Spinal cord (tissue), 10 donors: ENCODE data around the gene NEK10. TPM values are rescaled to one million over a fixed set of nuclear protein-coding genes. Genes with fewer than 3 reads are reported as not detected.

Source experiments
- DNase-seq, 6 donors: peaks; one replicate each; pipeline versions ENCODE4 v3.0.0 to v3.0.0-alpha.2; 2013 to 2015; ENCODE audit warnings: low spot score in 6 of 6, low read depth in 4 of 6
- H3K27ac ChIP-seq: one replicate; pipeline ENCODE4 v1.5.1; 2013; ENCODE audit warnings: low read depth, low read length, control low read depth
- H3K27me3 ChIP-seq: one replicate; pipeline ENCODE4 v1.6.1; 2013; ENCODE audit warnings: low read length; ENCODE audit not compliant: control insufficient read depth, insufficient read depth
- H3K36me3 ChIP-seq: one replicate; pipeline ENCODE4 v1.6.1; 2013; ENCODE audit warnings: low read length; ENCODE audit not compliant: control insufficient read depth, insufficient read depth
- H3K4me1 ChIP-seq: one replicate; pipeline ENCODE4 v1.6.1; 2013; ENCODE audit warnings: low read length; ENCODE audit not compliant: control insufficient read depth, insufficient read depth
- H3K4me3 ChIP-seq: one replicate; pipeline ENCODE4 v1.5.1; 2013; ENCODE audit warnings: low read depth, low read length, control low read depth
- H3K9me3 ChIP-seq: one replicate; pipeline ENCODE4 v1.6.1; 2013; ENCODE audit warnings: low read length; ENCODE audit not compliant: control insufficient read depth, insufficient read depth
- WGBS: methylation state at CpG from one replicate; pipeline ENCODE4 v1.1.5; 2013; ENCODE audit warnings: missing lambda C conversion rate; ENCODE audit not compliant: insufficient coverage; 5-methylcytosine and 5-hydroxymethylcytosine counted together
- polyA plus RNA-seq, 2 donors: library from polyadenylated mRNA; unstranded; fragments of 120-200 nt; gene quantifications; one replicate each; pipeline ENCODE4 v1.2.1, GENCODE V29; 2013; ENCODE audit not compliant: insufficient read length in 2 of 2
- total RNA-seq, 2 donors: library from RNA; depleted of rRNA in 1 of 2; stranded (reverse); fragments of 120-200 nt in 1 of 2; fragments of >200 nt in 1 of 2; gene quantifications; one replicate each; pipeline versions ENCODE4 v1.2.3 to v1.2.4, GENCODE V29; 2013 to 2014
- donor health status: healthy.

Gene NEK10
- total and polyA plus RNA-seq, 4 donors: 6.1 to 33.1 (median 10.6) TPM

DNA sequence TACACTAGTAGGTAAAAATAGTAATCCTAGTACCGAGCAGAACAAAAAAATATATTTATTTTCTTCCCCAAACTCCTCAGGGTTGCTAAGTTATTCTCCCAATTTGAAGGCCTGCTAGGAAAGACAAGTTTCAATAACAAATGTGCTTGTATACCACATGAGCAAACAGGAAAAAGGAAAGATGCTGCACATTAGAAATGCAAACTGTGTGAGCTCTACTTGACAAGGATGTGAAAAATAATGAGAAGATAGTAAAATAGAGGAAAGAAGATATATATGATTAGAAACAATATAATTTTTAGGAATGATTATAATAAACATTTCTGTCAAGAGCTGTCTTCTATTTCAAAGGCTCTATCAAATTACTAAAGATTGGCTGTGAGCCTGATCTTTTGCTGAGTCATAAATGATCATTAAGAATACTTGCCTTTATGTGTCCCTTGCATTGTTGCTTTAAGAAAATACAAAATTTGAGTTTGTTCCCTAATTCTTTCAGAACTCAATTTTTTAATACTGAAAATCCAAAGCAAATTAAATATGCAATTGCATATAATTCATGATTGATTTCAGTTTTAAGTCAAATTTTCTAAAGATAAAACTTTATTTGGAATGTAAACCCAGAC lies 174.2 kb downstream of the NEK10 start:
- no peaks in the 10 kb centered on the region for H3K36me3 ChIP-seq
- DNase-seq: no peak
- H3K4me1 ChIP-seq: no peaks in the 10 kb centered on the region
- WGBS: no CpG with 5 or more reads among the region's 1 CpG
- no peak overlapping the region for H3K4me3 ChIP-seq
- H3K27ac ChIP-seq: no peak overlapping the region
- no peaks in the 10 kb centered on the region for H3K9me3 ChIP-seq
- no peaks in the 10 kb centered on the region for H3K27me3 ChIP-seq

- Histone ChIP-seq H3K27me3 (no peaks in the 10 kb centered on the region), H3K4me3 (no peak overlapping the region), H3K4me1 (no peaks in the 10 kb centered on the region), H3K36me3 (no peaks in the 10 kb centered on the region), H3K27ac (no peak overlapping the region), H3K9me3 (no peaks in the 10 kb centered on the region)
- WGBS: 90% methylated on average over 1 of the region's 2 CpGs
- DNase-seq: no peak
Observed at GRCh38 chr3:27193056-27193455, 176.1 kb downstream of the NEK10 start.

GRCh38 chr3:27186013-27186412 lies 183.2 kb downstream of the NEK10 start:
- no peaks in the 10 kb centered on the region for H3K9me3 ChIP-seq
- 94% methylated on average over 3 of the region's 5 CpGs for WGBS
- H3K27ac ChIP-seq: no peak overlapping the region
- no peaks in the 10 kb centered on the region for H3K27me3 ChIP-seq
- H3K36me3 ChIP-seq: no peaks in the 10 kb centered on the region
- H3K4me1 ChIP-seq: no peaks in the 10 kb centered on the region
- DNase-seq: no peak
- no peak overlapping the region for H3K4me3 ChIP-seq

GRCh38 chr3:27185231-27185989 lies 183.8 kb downstream of the NEK10 start:
- no peaks in the 10 kb centered on the region for H3K27me3 ChIP-seq
- no peak overlapping the region for H3K27ac ChIP-seq
- no peaks in the 10 kb centered on the region for H3K36me3 ChIP-seq
- WGBS: 100% methylated on average over 1 of the region's 2 CpGs
- no peak overlapping the region for H3K4me3 ChIP-seq
- no peaks in the 10 kb centered on the region for H3K4me1 ChIP-seq
- peak in 1 of 6 donors; percentile 54 for DNase-seq
- no peaks in the 10 kb centered on the region for H3K9me3 ChIP-seq

DNA sequence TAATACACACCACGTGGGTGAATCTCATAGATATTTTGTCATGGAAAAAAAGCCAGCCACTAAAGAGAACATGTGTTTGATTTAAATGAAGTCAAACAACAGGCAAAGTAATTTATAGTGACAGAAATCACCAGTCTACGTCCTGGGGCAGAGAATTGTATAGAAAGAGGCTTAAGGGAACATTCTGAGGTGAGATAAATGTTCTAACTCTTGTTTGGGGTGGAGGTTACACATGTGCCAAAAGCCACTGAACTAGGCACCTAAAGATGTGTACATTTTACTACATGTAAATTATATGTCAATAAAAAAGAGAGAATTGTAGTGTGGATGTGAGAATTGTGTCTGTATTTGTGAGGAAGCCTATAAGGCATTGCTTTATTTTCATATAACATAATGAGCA lies 184.9 kb downstream of the NEK10 start:
- WGBS: no CpG with 5 or more reads among the region's 2 CpGs
- H3K9me3 ChIP-seq: no peaks in the 10 kb centered on the region

GRCh38 chr3:27176256-27176655 lies 192.9 kb downstream of the NEK10 start:
- Histone ChIP-seq H3K27ac (no peak overlapping the region), H3K4me3 (no peak overlapping the region), H3K27me3 (no peaks in the 10 kb centered on the region), H3K4me1 (no peaks in the 10 kb centered on the region), H3K9me3 (no peaks in the 10 kb centered on the region), H3K36me3 (no peaks in the 10 kb centered on the region)
- DNase-seq: no peak
- 91% methylated on average over 3 of the region's 3 CpGs for WGBS

More for the DNA sequence above, 184.9 kb downstream of the NEK10 start:
- H3K4me1 ChIP-seq: no peaks in the 10 kb centered on the region
- H3K4me3 ChIP-seq: no peak overlapping the region
- no peaks in the 10 kb centered on the region for H3K36me3 ChIP-seq
- H3K27ac ChIP-seq: no peak overlapping the region
- DNase-seq: no peak
- no peaks in the 10 kb centered on the region for H3K27me3 ChIP-seq

GRCh38 chr3:27174530-27174929 lies 194.7 kb downstream of the NEK10 start:
- no peak for DNase-seq
- 81% methylated on average over 4 of the region's 4 CpGs for WGBS
- Histone ChIP-seq H3K4me1 (no peaks in the 10 kb centered on the region), H3K9me3 (no peaks in the 10 kb centered on the region), H3K27me3 (no peaks in the 10 kb centered on the region), H3K36me3 (no peaks in the 10 kb centered on the region), H3K27ac (no peak overlapping the region), H3K4me3 (no peak overlapping the region)

DNA sequence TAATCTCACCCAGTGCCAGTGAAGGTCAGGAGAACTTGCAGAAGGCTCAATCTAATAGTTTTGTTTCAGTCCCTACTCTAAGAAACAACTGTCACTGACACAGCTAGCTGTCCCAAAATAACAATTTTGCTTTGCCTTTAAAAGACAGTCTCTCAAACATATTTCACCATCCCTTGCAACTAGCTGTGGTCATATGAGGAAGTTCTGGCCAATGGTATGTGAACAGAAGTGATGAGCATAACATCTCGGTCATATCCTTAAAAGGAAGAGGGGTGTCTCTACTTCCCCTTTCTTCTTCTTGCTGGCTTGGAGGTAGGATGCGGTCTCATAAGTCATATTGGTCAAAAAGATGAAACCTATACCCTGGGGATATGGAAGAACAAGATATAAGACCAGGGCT lies 198.1 kb downstream of the NEK10 start:
- WGBS: no CpG with 5 or more reads among the region's 2 CpGs
- no peak overlapping the region for H3K27ac ChIP-seq

DNA sequence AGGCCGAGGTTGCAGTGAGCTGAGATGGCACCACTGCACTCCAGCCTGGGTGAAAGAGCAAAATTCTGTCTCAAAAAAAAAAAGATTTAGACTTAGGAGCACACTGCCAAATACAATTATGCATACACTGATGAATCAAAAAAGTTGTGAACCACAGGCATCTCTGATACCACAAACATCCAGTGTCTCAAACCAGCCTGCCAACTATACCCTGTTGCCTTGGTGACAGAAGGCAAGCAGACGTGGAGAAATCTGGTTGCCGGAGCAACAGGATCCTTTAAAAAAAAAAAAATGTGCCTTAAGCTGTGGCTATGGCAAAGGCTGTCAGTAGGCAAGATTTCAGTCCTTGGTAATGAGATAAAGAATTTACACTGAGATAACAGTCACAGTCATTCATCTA lies 202.3 kb downstream of the NEK10 start:
- Histone ChIP-seq H3K27me3 (no peaks in the 10 kb centered on the region), H3K27ac (no peak overlapping the region), H3K9me3 (no peaks in the 10 kb centered on the region), H3K4me1 (no peaks in the 10 kb centered on the region), H3K36me3 (no peaks in the 10 kb centered on the region), H3K4me3 (no peak overlapping the region)
- DNase-seq: peak in 5 of 6 donors; percentile 59 to 94 (median 66)
- no CpG with 5 or more reads among the region's 3 CpGs for WGBS

More for the DNA sequence above, 198.1 kb downstream of the NEK10 start:
- Histone ChIP-seq H3K4me3 (no peak overlapping the region), H3K9me3 (no peaks in the 10 kb centered on the region), H3K36me3 (no peaks in the 10 kb centered on the region), H3K4me1 (no peaks in the 10 kb centered on the region), H3K27me3 (no peaks in the 10 kb centered on the region)
- no peak for DNase-seq

- WGBS: no CpG with 5 or more reads among the region's 2 CpGs
- H3K4me3 ChIP-seq: no peak overlapping the region
- no peak overlapping the region for H3K27ac ChIP-seq
- peak in 2 of 6 donors; percentile 51 to 52 for DNase-seq
- no peaks in the 10 kb centered on the region for H3K36me3 ChIP-seq
- H3K9me3 ChIP-seq: no peaks in the 10 kb centered on the region
- H3K27me3 ChIP-seq: no peaks in the 10 kb centered on the region
- no peaks in the 10 kb centered on the region for H3K4me1 ChIP-seq
Observed at GRCh38 chr3:27165321-27165721, 203.9 kb downstream of the NEK10 start.
